Esophagus muscularis mucosa (tissue), 3 donors: Measurements from ENCODE around the gene ROPN1L.

Source experiments
- CTCF ChIP-seq, 3 experiments: fragments of 200-600 bp in 2 of 3; fragments of 450-650 bp in 1 of 3; sonication (generic) in 2 of 3; IDR thresholded peaks; one replicate each; pipeline ENCODE4 v1.5.1; 2017 to 2019; ENCODE audit warnings: antibody characterized with exemption in 3 of 3, mild to moderate bottlenecking in 2 of 3, moderate library complexity in 1 of 3
- POLR2AphosphoS5 ChIP-seq, 2 donors: sonication (generic); formaldehyde crosslinking; IDR thresholded peaks; one replicate each; pipeline ENCODE4 v1.6.1; 2017; ENCODE audit warnings: antibody characterized with exemption in 2 of 2

GRCh38 chr5:10411336-10411735 is 30.3 kb upstream of the ROPN1L start:
- TF ChIP-seq CTCF (IDR thresholded peaks at IDR 0.05) (no peak), POLR2AphosphoS5 (IDR thresholded peaks at IDR 0.05) (no peak)
